WERI-Rb-1 (cell line): Measurements from ENCODE around the gene RIOK2.
A peak's percentile ranks its signal among the peaks of the same experiment; 100 is the strongest.
"Not testable (repeated sequence)": the region's sequence is repeated elsewhere in the genome, so short reads cannot be mapped to it uniquely, and the experiment has no call there.

Source experiments
- DNase-seq: peaks from one replicate; pipeline ENCODE4 v3.0.0-alpha.2; 2020
- H3K27ac ChIP-seq: fragments of 250-450 bp; sonication (Bioruptor Pico); 2 replicates; pipeline ENCODE4 v1.5.1; 2020; ENCODE audit warnings: mild to moderate bottlenecking, moderate library complexity
- H3K27me3 ChIP-seq: fragments of 250-450 bp; sonication (Bioruptor Pico); 2 replicates; pipeline ENCODE4 v1.5.1; 2021; ENCODE audit warnings: mild to moderate bottlenecking, low read depth, moderate library complexity; ENCODE audit not compliant: insufficient read depth, severe bottlenecking
- H3K36me3 ChIP-seq: fragments of 250-450 bp; sonication (Bioruptor Pico); 2 replicates; pipeline ENCODE4 v1.5.1; 2020; ENCODE audit warnings: mild to moderate bottlenecking, moderate library complexity
- H3K4me3 ChIP-seq: 2 replicates; pipeline ENCODE4 v1.5.1; 2011; ENCODE audit warnings: low read depth, mild to moderate bottlenecking, control low read depth, low read length
- H3K9me3 ChIP-seq: fragments of 250-450 bp; sonication (Bioruptor Pico); 2 replicates; pipeline ENCODE4 v1.5.1; 2021; ENCODE audit warnings: mild to moderate bottlenecking, moderate library complexity; ENCODE audit not compliant: severe bottlenecking
- CTCF ChIP-seq: IDR thresholded peaks from 2 replicates; pipeline ENCODE4 v1.5.1; 2011; ENCODE audit warnings: low read depth, mild to moderate bottlenecking, control low read depth, inconsistent platforms, low read length

Gene RIOK2

GRCh38 chr5:97181856-97182545 lies 1.0 kb downstream of the RIOK2 start:
- H3K9me3 ChIP-seq, result no peaks in the 10 kb centered on the region
- no peak for DNase-seq
- H3K4me3 ChIP-seq, result peak overlapping the region; percentile 100
- H3K27me3 ChIP-seq, result no peaks in the 10 kb centered on the region
- H3K27ac ChIP-seq, result peak overlapping the region; percentile 99
- H3K36me3 ChIP-seq, result peaks cover 24% of the 10 kb centered on the region
- no peak for TF ChIP-seq CTCF

- not testable (repeated sequence) for H3K9me3 ChIP-seq, DNase-seq, H3K4me3 ChIP-seq, H3K27ac ChIP-seq, H3K27me3 ChIP-seq
- H3K36me3 ChIP-seq, result peaks cover 50% of the 10 kb centered on the region
These were observed 3.6 kb downstream of the RIOK2 start for GRCh38 chr5:97179457-97179856.

GRCh38 chr5:97172227-97172626 lies 10.8 kb downstream of the RIOK2 start:
- no peak overlapping the region for H3K4me3 ChIP-seq
- no peaks in the 10 kb centered on the region for H3K9me3 ChIP-seq
- H3K27me3 ChIP-seq, result no peaks in the 10 kb centered on the region
- no peak for TF ChIP-seq CTCF
- no peak for DNase-seq
- H3K27ac ChIP-seq, result no peak overlapping the region
- peaks cover 88% of the 10 kb centered on the region for H3K36me3 ChIP-seq

- no peak overlapping the region for H3K27ac ChIP-seq
- no peaks in the 10 kb centered on the region for H3K9me3 ChIP-seq
- H3K36me3 ChIP-seq, result peaks cover 88% of the 10 kb centered on the region
- no peak overlapping the region for H3K4me3 ChIP-seq
- no peaks in the 10 kb centered on the region for H3K27me3 ChIP-seq
- DNase-seq, result no peak
- TF ChIP-seq CTCF, result no peak
These were observed 11.3 kb downstream of the RIOK2 start for GRCh38 chr5:97171703-97172102.

GRCh38 chr5:97167435-97167834 lies 15.6 kb downstream of the RIOK2 start:
- no peak for DNase-seq
- no peak overlapping the region for H3K27ac ChIP-seq
- H3K9me3 ChIP-seq, result no peaks in the 10 kb centered on the region
- no peaks in the 10 kb centered on the region for H3K27me3 ChIP-seq
- H3K4me3 ChIP-seq, result no peak overlapping the region
- H3K36me3 ChIP-seq, result peaks cover 74% of the 10 kb centered on the region
- no peak for TF ChIP-seq CTCF

GRCh38 chr5:97165726-97166125 lies 17.3 kb downstream of the RIOK2 start:
- Histone ChIP-seq H3K4me3 (no peak overlapping the region), H3K36me3 (peaks cover 83% of the 10 kb centered on the region), H3K27me3 (no peaks in the 10 kb centered on the region), H3K9me3 (no peaks in the 10 kb centered on the region), H3K27ac (no peak overlapping the region)
- DNase-seq, result no peak
- TF ChIP-seq CTCF, result no peak
